Uterus (tissue), 4 donors: Measurements from ENCODE around the gene FHAD1. TPM values are rescaled to one million over a fixed set of nuclear protein-coding genes. Genes with fewer than 3 reads are reported as not detected.

Source experiments
- DNase-seq, 2 donors: peaks; one replicate each; pipeline ENCODE4 v3.0.0-alpha.2; 2019 to 2020
- H3K27ac ChIP-seq, 2 donors: fragments of 200-600 bp; sonication (generic); 1 replicate in 1 of 2; 2 replicates in 1 of 2; pipeline ENCODE4 v1.5.1; 2016 to 2018
- H3K27me3 ChIP-seq, 2 donors: fragments of 200-600 bp; sonication (generic); one replicate each; pipeline ENCODE4 v1.5.1; 2018 to 2019; ENCODE audit warnings: control low read depth in 1 of 2
- H3K36me3 ChIP-seq, 2 donors: fragments of 200-600 bp; sonication (generic); one replicate each; pipeline ENCODE4 v1.5.1; 2019; ENCODE audit warnings: control low read depth in 1 of 2
- H3K4me1 ChIP-seq, 2 donors: fragments of 200-600 bp; sonication (generic); one replicate each; pipeline ENCODE4 v1.5.1; 2018 to 2019; ENCODE audit warnings: control low read depth in 1 of 2
- H3K4me3 ChIP-seq, 2 donors: fragments of 200-600 bp; sonication (generic); 1 replicate in 1 of 2; 2 replicates in 1 of 2; pipeline ENCODE4 v1.5.1; 2018 to 2019; ENCODE audit warnings: mild to moderate bottlenecking in 1 of 2
- H3K9me3 ChIP-seq, 2 donors: fragments of 200-600 bp; sonication (generic); one replicate each; pipeline ENCODE4 v1.5.1; 2019; ENCODE audit warnings: control low read depth in 1 of 2
- POLR2A ChIP-seq, 2 donors: fragments of 450-650 bp; IDR thresholded peaks; one replicate each; pipeline ENCODE4 v1.6.1; 2016; ENCODE audit warnings: antibody characterized with exemption in 2 of 2, mild to moderate bottlenecking in 1 of 2, moderate library complexity in 1 of 2
- intact Hi-C: fragments of 100-400 bp; cut with DNase I; formaldehyde crosslinking; loops from one replicate; pipeline ENCODE4 v1.15.1; 2023; ENCODE audit warnings: low total_unique reads
- total RNA-seq, 4 donors: library from RNA; depleted of rRNA in 3 of 4; stranded (reverse); fragments of >200 nt in 3 of 4; gene quantifications; one replicate each; pipeline versions ENCODE4 v1.1.0 to v1.2.4, GENCODE V29; 2014 to 2023
- TF ChIP-seq, protein P1 (sequence below), 4 experiments: fragments of 200-600 bp in 2 of 4; fragments of 450-650 bp in 2 of 4; sonication (generic) in 2 of 4; IDR thresholded peaks; one replicate each; pipeline ENCODE4 v1.5.1; 2016 to 2019; ENCODE audit warnings: antibody characterized with exemption in 4 of 4, mild to moderate bottlenecking in 2 of 4, moderate library complexity in 1 of 4
- donor health status: DM: yes; HTN: yes; CAD: no.

The FHAD1 gene
- total RNA-seq, 4 donors from 2014 or later: 1.1 to 4.1 TPM; not detected in 2

DNA sequence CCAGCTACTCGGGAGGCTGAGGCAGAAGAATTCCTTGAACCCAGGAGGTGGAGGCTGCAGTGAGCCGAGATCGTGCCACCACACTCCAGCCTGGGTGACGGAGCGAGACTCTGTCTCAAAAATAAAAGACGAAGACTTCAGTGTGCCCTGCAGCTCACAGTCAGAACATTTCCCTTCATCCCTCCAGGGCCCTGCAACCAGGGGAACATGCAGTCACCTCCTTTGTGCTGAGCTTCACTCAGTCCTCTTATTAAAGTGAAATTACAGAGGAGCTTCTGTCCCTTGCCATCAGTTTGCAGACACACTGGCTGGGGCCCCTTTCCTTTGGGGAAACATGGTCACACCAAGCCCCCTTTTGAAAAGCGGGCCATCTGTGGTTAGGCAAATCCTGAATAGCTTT lies 24.2 kb downstream of the FHAD1 start:
- no peak for DNase-seq
- TF ChIP-seq, protein P1, sequence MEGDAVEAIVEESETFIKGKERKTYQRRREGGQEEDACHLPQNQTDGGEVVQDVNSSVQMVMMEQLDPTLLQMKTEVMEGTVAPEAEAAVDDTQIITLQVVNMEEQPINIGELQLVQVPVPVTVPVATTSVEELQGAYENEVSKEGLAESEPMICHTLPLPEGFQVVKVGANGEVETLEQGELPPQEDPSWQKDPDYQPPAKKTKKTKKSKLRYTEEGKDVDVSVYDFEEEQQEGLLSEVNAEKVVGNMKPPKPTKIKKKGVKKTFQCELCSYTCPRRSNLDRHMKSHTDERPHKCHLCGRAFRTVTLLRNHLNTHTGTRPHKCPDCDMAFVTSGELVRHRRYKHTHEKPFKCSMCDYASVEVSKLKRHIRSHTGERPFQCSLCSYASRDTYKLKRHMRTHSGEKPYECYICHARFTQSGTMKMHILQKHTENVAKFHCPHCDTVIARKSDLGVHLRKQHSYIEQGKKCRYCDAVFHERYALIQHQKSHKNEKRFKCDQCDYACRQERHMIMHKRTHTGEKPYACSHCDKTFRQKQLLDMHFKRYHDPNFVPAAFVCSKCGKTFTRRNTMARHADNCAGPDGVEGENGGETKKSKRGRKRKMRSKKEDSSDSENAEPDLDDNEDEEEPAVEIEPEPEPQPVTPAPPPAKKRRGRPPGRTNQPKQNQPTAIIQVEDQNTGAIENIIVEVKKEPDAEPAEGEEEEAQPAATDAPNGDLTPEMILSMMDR (IDR thresholded peaks at IDR 0.05): no peak
- TF ChIP-seq POLR2A (IDR thresholded peaks at IDR 0.05): no peak
- H3K4me3 ChIP-seq: no peak overlapping the region
- peaks cover 0 to 7% of the 10 kb centered on the region in 2 donors for H3K27me3 ChIP-seq
- no peaks in the 10 kb centered on the region for H3K9me3 ChIP-seq
- H3K36me3 ChIP-seq: no peaks in the 10 kb centered on the region
- no peaks in the 10 kb centered on the region for H3K4me1 ChIP-seq
- intact Hi-C loops: no loop called here
- H3K27ac ChIP-seq: no peak overlapping the region

DNA sequence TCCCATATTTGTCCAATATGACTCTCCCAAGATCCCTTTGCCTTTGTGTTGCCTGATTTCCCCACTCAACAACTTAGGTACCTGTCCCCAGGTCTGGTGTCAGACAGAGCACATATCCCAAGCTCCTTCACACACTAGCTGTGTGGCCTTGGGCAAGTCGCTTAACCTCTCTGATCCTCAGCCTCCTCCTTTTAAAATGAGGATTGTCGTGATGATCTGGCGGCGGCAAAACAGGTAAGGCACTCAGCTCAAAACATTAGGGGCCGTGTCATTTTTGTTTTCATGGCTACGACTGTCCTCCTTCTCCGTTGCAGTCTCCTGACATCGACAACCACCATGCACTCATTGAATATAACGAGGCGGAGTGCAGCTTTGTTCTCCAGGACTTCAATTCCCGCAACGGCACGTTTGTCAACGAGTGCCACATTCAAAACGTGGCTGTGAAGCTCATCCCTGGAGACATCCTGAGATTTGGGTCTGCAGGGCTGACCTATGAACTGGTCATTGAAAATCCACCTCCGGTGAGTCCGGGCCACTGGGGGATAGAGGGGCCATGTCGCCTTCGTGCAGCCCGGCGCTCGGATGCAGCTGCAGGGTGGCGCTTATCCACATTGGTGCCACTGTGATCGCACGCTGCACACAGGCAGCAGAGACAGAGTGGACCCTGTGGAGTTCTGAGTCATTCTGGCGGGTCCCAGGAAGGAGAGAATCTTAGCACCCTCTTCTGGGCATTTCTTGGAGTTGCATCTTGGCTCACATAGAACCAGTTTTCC lies 25.2 kb downstream of the FHAD1 start:
- H3K9me3 ChIP-seq: no peaks in the 10 kb centered on the region
- no peaks in the 10 kb centered on the region for H3K4me1 ChIP-seq
- H3K36me3 ChIP-seq: no peaks in the 10 kb centered on the region
- DNase-seq: peak; percentile 40 to 44
- H3K27ac ChIP-seq: no peak overlapping the region
- H3K27me3 ChIP-seq: peaks cover 0 to 7% of the 10 kb centered on the region in 2 donors
- no peak overlapping the region for H3K4me3 ChIP-seq
- TF ChIP-seq, protein P1 (IDR thresholded peaks at IDR 0.05): peak; percentile 59 to 84 (median 69)
- no peak for TF ChIP-seq POLR2A (IDR thresholded peaks at IDR 0.05)
- intact Hi-C loops: no loop called here

DNA sequence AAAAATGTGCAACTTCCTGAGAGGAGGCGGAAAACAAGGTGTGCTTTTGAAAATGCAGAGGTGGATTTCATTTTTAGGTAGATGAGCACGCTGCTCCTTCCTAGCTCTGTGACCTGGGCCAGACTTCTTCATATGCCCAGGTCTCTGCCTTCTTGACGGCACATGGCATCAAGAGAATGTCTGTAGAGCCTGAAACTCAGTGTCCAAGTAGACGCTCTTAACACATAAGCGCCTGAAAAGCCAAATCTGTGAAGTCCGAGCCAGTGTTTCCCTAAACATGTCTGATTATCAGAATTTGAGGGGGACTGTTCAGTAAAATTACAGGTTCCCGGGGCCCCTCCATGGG lies 25.7 kb downstream of the FHAD1 start:
- TF ChIP-seq, protein P1 (IDR thresholded peaks at IDR 0.05): no peak
- no peak for TF ChIP-seq POLR2A (IDR thresholded peaks at IDR 0.05)

DNA sequence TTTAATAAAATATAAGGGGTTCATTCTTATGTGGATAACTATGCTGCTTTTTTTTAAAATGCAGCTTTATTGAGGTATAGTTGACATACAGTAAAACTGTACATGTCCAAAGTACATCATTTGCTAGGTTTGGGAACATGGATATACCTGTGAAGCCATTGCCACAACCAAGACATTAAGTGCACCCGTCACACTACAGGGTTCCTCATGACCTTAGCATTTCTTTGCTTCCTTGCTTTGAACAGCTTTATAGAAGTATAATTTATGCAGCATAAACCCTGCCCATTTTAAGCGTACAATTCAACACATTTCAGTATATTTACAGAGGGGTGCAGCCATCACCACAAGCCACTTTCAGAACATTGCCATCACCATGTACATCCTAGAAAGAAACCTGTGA lies 26.3 kb downstream of the FHAD1 start:
- Histone ChIP-seq H3K27ac (no peak overlapping the region), H3K9me3 (no peaks in the 10 kb centered on the region), H3K36me3 (no peaks in the 10 kb centered on the region), H3K27me3 (peaks cover 0 to 7% of the 10 kb centered on the region in 2 donors), H3K4me3 (no peak overlapping the region), H3K4me1 (no peaks in the 10 kb centered on the region)
- intact Hi-C loops: no loop called here
- TF ChIP-seq, protein P1 (IDR thresholded peaks at IDR 0.05): no peak
- no peak for TF ChIP-seq POLR2A (IDR thresholded peaks at IDR 0.05)
- no peak for DNase-seq

More for the DNA sequence above, 25.7 kb downstream of the FHAD1 start:
- H3K4me3 ChIP-seq: no peak overlapping the region
- no peak overlapping the region for H3K27ac ChIP-seq
- peaks cover 0 to 7% of the 10 kb centered on the region in 2 donors for H3K27me3 ChIP-seq
- no peak for DNase-seq
- H3K36me3 ChIP-seq: no peaks in the 10 kb centered on the region
- H3K4me1 ChIP-seq: no peaks in the 10 kb centered on the region
- intact Hi-C loops: no loop called here
- H3K9me3 ChIP-seq: no peaks in the 10 kb centered on the region

DNA sequence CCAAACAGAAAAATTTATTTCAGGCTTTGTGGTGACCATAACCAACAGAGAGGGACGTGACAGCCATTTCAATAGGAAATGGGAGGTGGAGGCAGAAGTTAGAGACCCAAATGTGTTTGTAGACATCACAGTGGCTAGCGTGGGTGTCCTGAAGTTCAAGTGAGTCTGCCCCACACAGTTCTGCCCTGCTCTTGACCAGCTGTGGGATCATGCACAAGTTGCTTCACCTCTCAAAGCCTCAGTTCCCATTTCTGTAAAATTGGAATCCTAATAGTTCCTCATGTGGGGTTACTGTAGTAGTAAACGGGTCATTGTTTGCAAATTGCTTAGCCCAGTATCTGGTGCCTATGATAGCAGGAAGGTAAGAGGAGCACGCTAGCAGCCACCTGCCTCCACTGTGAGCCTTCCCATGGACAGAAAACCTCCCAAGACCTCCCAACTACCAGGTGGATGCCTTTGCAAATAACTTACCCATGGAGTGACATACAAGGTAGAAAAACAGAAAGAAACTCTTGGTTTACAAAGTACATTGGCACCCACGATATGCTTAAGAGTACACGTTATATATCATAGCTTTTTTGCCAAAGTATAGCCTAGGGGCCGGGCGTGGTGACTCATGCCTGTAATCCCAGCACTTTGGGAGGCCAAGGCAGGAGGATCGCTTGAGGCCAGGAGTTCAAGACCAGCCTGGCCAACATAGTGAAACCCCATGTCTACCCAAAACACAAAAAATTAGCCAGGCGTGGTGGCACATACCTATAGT lies 29.1 kb downstream of the FHAD1 start:
- no peaks in the 10 kb centered on the region for H3K36me3 ChIP-seq
- peaks cover 0 to 7% of the 10 kb centered on the region in 2 donors for H3K27me3 ChIP-seq
- H3K4me3 ChIP-seq: no peak overlapping the region
- H3K4me1 ChIP-seq: no peaks in the 10 kb centered on the region
- intact Hi-C loops: no loop called here
- TF ChIP-seq POLR2A (IDR thresholded peaks at IDR 0.05): no peak
- TF ChIP-seq, protein P1 (IDR thresholded peaks at IDR 0.05): no peak
- DNase-seq: no peak
- no peaks in the 10 kb centered on the region for H3K9me3 ChIP-seq
- H3K27ac ChIP-seq: no peak overlapping the region
